ENCODE results near the gene CTU2. TPM values are rescaled to one million over a fixed set of nuclear protein-coding genes. Genes with fewer than 3 reads are reported as not detected.

Gene CTU2
- total and polyA plus RNA-seq, 9 of the 15 experiments (the other 6 are each of a cell fraction or from before 2014, with no cell fraction given), result 1.3 to 105 (median 23.2) TPM

DNA sequence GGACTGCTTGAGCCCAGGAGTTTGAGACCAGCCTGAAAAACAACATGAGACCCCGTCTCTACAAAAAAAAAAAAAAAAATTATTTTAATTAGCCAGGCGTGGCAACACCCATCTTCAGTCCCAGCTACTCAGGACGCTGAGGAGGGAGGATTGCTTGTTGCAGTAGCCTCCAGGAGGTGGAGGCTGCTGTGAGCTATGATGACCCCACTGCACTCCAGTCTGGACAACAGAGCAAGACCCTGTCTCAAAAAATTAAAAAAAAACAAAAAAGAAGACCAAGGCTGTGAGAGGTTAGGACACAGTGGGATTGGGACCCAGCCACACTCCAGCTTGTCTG, 18.7 kb upstream of the CTU2 start (continued):
- no peak for TF ChIP-seq NFATC3 (IDR thresholded peaks at IDR 0.05)
- no peak for TF ChIP-seq POLR2G (IDR thresholded peaks at IDR 0.05; ENCODE audit: low read depth, low read length)
- no peak for TF ChIP-seq HCFC1 (IDR thresholded peaks at IDR 0.05; ENCODE audit: low read depth, low read length)
- TF ChIP-seq LEF1 (IDR thresholded peaks at IDR 0.05), result no peak
- TF ChIP-seq YBX1 (IDR thresholded peaks at IDR 0.05), result no peak
- TF ChIP-seq RREB1 (CRISPR knock-in tag; IDR thresholded peaks at IDR 0.05), result no peak
- TF ChIP-seq REST (IDR thresholded peaks at IDR 0.05; ENCODE audit: borderline replicate concordance), result no peak
- no peak for TF ChIP-seq REST (CRISPR knock-in tag; IDR thresholded peaks at IDR 0.05; ENCODE audit: low read depth)
- TF ChIP-seq CC2D1A (IDR thresholded peaks at IDR 0.05), result 0 out of 2 replicates have a peak, but pooled peaks have one; percentile 9
- TF ChIP-seq SUPT5H (IDR thresholded peaks at IDR 0.05), result no peak
- no peak for TF ChIP-seq FOXM1 (IDR thresholded peaks at IDR 0.05; ENCODE audit: low read depth)
- TF ChIP-seq FOXM1 (CRISPR knock-in tag; IDR thresholded peaks at IDR 0.05; ENCODE audit: low read depth), result peak; percentile 66; the same call in 1 of the 2 replicates
